ENCODE data around the gene GPR137.

Gene GPR137

GRCh38 chr11:64286801-64287159 is 1.1 kb downstream of the GPR137 start:
- no peak for DNase-seq (ENCODE audit: low read depth in 3 of 3)

DNA sequence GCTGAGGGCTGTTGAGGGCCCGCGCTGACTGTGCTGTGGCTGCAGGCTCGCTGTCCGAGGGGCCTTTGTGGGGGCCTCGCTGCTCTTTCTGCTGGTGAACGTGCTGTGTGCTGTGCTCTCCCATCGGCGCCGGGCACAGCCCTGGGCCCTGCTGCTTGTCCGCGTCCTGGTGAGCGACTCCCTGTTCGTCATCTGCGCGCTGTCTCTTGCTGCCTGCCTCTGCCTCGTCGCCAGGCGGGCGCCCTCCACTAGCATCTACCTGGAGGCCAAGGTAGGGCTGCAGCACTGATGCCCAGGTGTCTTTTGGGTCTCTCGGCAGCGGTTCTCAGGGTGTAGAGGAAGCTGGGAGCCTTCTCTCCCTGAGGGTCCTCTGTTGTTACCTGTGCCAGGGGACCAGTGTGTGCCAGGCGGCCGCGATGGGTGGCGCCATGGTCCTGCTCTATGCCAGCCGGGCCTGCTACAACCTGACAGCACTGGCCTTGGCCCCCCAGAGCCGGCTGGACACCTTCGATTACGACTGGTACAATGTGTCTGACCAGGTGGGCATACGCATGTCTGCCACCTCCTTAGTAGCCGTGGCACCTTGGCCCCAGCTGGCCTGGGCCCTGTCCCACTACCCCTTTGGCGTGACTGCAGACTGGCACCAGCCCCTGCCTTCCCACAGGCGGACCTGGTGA is 2.2 kb downstream of the GPR137 start:
- no peak for DNase-seq (ENCODE audit: low read depth in 3 of 3)

- DNase-seq (ENCODE audit: low read depth in 3 of 3): no peak
Measured at GRCh38 chr11:64288353-64288750, 2.7 kb downstream of the GPR137 start.

GRCh38 chr11:64289002-64289564 is 3.4 kb downstream of the GPR137 start:
- no peak for DNase-seq (ENCODE audit: low read depth in 3 of 3)

DNA sequence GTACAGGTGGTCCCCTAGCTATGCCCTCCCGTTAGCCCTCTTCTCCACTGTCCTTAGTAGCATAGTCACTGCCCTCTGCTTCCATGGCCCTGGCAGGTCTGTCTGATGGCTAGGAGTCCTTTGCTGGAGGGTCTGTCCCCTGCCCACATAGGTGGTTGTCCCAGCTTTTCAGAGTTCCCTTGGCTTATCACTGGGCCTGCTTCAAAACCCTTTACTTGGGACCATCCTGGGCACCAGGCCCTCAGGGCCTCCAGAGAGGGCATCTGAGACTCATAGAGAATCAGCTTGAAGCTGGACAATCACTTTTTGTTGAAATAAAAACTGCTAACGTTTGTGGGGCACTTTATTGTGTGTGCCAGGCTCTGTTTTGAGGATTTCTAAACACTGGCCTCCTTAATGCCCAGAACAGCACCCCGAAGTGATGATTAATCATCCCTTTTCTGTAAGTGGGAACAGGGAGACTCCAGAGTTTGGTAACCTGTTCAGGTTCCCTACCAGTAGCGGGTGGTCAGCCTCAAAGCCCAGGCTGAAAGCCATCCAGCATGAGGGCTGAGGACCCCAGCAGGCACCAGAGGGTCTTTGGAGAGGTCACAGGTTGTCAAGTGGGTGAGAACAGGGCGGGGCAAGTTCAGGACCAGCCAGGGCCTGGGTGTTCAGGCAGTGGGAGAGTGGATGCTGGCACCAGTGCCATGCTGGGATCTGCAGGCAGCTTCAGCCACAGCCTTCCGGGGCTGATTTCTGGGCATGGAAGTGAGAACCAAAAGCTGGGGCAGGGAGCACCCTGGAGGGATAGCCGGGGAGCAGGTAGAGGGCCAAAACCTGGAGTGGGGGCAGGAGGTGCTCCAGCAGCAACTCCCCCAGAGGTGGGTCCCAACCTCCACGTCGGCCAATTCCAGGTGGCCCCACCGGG is 5.0 kb downstream of the GPR137 start:
- DNase-seq (ENCODE audit: low read depth in 3 of 3): no peak

DNA sequence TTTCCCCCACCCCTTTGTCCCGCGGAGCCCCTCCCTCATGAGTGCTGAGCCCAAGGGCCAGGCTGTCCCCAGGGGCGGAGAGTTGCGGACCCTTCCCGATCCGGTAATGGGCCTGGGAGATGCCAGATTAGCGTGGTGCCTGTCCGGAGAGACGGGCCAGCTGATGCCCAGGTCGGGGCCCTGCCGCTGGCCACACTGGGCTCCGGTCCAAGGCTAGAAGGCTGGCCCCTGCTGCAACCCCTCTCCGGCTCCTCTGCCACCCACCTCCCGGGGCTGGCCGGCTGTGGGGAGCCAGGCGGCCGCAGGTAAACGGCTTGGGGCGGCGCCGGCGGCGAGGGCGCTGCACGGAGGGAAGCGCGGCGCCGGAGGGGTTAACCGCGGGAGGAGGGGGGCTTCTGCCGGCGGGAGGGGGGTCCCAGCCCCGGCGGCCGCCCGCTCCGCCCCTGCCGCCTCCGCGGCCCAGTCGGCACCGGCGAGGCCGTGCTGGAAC is 5.7 kb downstream of the GPR137 start, which contains the start of gene KCNK4:
TSS of gene KCNK4 (plus strand) at position 41 of the 490 bp plus-strand sequence. CDS start 1,717 bp downstream, outside the sequence.
- no peak for DNase-seq (ENCODE audit: low read depth in 3 of 3)

GRCh38 chr11:64291752-64292459 is 6.3 kb downstream of the GPR137 start:
- DNase-seq (ENCODE audit: low read depth in 3 of 3): no peak

DNA sequence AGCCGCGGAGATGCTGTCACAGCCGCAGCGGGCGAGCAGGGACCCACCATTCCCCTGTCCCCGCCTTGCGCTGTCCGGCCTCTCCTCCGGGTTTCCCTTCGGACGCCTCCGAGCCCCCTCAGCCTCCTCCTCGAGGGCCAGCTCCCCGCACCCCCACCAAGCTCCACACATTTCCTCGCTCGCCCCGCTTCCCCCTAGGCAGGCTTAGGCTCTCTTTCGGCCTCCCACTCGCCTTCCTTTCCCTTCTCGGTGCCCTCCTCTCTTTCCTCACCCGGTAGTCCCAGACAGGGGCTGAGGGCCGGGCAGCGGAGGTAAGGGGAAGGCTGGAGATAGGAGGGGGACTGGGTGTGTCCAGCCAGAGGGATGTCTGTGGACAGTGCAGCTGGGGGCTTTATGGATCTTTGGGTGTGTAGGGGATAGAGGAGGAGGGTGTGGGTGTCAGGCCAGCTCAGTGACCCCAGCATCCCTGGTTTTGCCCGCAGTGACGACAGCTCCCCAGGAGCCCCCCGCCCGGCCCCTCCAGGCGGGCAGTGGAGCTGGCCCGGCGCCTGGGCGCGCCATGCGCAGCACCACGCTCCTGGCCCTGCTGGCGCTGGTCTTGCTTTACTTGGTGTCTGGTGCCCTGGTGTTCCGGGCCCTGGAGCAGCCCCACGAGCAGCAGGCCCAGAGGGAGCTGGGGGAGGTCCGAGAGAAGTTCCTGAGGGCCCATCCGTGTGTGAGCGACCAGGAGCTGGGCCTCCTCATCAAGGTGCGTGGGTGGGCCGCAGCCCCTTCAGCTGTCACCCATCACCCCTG is 7.0 kb downstream of the GPR137 start:
- no peak for DNase-seq (ENCODE audit: low read depth in 3 of 3)

GRCh38 chr11:64294774-64295173 is 9.1 kb downstream of the GPR137 start:
- no peak for DNase-seq (ENCODE audit: low read depth in 3 of 3)

DNA sequence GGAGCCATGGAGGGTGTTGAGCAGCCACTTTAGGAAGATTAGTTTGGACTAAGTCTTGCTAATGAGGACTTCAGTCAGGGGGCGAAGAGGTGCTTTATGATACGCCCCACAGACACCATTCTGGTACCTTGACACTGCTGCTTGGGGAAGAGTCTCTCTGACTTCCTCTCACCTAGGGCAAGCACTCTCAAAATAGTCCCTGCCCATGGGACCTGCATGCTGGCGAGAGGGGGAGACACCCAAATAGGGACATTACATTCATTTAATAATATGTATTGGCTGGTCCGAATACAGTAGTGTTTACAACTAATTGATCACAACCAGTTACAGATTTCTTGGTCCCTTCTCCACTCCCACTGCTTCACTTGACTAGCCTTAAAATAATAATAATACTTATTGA is 10.1 kb downstream of the GPR137 start:
- DNase-seq (ENCODE audit: low read depth in 3 of 3): no peak

GRCh38 chr11:64296236-64296635 is 10.6 kb downstream of the GPR137 start:
- DNase-seq (ENCODE audit: low read depth in 3 of 3): no peak

DNA sequence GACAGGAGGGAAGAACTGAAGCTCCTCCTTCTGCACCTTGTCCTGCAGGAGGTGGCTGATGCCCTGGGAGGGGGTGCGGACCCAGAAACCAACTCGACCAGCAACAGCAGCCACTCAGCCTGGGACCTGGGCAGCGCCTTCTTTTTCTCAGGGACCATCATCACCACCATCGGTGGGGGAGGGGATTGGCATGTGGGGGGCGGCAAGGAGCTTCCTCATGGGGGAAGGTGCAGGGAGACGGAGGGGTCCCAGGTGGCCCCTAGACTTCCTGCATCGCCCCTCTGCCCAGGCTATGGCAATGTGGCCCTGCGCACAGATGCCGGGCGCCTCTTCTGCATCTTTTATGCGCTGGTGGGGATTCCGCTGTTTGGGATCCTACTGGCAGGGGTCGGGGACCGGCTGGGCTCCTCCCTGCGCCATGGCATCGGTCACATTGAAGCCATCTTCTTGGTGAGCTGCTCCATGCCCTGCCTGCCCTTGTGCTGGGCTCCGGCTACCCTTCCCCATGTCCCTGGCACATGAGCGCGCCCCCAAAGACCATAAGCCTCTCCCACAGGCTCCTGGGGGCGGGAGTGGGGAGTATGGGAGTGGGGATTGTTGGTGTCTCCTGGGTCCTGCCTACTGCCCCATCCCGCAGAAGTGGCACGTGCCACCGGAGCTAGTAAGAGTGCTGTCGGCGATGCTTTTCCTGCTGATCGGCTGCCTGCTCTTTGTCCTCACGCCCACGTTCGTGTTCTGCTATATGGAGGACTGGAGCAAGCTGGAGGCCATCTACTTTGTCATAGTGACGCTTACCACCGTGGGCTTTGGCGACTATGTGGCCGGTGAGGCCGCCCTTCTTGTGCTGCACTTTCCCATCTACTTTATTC is 11.4 kb downstream of the GPR137 start:
- DNase-seq (ENCODE audit: low read depth in 3 of 3): no peak

GRCh38 chr11:64297699-64298358 is 12.2 kb downstream of the GPR137 start:
- DNase-seq (ENCODE audit: low read depth in 3 of 3): no peak

GRCh38 chr11:64298966-64299846 is 13.6 kb downstream of the GPR137 start:
- DNase-seq (ENCODE audit: low read depth in 3 of 3): no peak

DNA sequence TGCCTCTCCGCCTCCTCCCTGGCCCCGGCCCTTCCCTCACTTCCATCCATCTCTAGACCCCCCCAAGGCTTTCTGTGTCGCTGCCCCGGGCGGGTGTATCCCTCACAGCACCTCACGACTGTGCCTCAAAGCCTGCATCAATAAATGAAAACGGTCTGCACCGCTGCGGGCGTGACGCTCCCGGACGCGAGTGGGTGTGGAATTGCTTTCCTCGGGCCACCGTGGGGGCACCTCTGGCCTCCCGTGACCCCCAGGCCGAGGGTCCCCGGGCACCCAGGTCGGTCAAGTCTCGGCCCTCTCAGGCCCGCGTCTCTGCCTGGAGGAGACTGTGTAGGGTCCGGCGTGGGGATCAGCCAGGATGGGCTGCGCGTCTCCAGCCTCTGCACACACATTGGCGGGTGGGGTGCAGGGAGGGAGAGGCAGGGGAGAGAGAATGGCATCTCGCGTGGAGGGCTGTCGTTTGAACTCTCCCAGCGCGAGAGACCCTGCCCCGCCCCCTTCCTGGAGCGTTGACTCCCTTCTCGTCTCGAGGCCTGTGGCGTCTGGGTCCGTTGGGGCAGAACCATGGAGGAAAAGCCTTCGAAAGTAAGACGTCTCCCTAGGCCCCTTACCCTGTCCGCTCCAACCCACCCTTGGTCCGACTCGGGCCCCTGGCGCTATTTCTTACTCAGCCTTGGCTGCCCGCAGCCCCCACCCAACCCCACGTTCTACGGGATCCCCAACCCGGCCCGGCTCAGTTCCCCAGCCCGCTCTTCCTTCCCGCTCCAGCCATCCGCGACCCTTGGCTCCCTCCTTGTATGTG is 14.4 kb downstream of the GPR137 start, which contains the start of gene CATSPERZ:
TSS of gene CATSPERZ (plus strand) at position 512 of the 802 bp plus-strand sequence. CDS start at position 565, 53 bp downstream.
- DNase-seq (ENCODE audit: low read depth in 3 of 3): no peak

- DNase-seq (ENCODE audit: low read depth in 3 of 3): no peak
Measured at GRCh38 chr11:64303109-64304031, 17.7 kb downstream of the GPR137 start.

- DNase-seq (ENCODE audit: low read depth in 3 of 3): no peak
Measured at GRCh38 chr11:64304032-64304315, 18.3 kb downstream of the GPR137 start.
